CD4-positive, alpha-beta T cell treated with Interferon alpha-2 for 1 hour (primary cell): ENCODE results near the gene TUBA1B.

Experiments used
- DNase-seq, 2 donors: peaks; one replicate each; pipeline ENCODE4 v3.0.0-alpha.2; 2020 to 2022

TUBA1B gene

DNA sequence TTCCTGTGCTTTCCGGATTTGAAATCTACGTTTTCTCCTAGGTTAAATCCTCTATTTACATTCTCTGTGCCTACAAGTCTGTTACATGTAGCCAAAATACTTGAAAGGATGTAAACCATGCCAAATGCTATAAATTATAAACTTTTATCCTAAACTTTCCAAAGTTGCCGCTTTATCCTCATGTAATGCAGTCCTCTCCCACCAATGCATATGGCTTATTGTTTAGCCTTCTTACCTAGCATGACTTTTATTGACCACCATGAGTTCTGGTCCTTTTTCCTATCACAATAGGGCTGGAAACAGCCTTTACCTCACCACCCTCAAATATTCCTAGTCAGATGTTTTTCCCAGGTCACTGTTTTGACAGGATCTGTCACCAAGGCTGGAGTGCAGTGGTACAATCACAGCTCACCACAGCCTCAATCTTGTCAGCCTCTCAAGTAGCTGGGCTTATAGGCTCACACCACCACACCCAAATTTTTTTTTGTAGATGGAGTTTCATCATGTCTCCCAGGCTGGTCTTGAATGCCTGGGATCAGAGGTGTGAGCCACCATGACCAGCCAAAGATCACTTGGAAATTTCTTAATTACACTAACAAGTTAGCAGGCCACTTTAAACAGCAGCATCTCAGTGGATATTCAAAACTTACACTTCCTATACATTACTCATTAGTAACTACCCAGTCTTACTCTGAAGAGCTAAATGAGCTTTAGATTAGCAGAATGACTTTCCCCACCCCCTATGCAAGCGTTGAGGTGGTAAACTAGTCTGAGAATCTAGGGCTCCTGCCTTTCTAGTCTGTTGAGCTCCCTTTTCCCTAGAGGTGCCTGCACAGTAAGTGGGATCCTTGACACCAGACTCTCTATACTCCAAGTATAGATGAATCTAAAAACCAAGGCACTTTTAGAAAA, 4.1 kb downstream of the TUBA1B start:
- no peak for DNase-seq

DNA sequence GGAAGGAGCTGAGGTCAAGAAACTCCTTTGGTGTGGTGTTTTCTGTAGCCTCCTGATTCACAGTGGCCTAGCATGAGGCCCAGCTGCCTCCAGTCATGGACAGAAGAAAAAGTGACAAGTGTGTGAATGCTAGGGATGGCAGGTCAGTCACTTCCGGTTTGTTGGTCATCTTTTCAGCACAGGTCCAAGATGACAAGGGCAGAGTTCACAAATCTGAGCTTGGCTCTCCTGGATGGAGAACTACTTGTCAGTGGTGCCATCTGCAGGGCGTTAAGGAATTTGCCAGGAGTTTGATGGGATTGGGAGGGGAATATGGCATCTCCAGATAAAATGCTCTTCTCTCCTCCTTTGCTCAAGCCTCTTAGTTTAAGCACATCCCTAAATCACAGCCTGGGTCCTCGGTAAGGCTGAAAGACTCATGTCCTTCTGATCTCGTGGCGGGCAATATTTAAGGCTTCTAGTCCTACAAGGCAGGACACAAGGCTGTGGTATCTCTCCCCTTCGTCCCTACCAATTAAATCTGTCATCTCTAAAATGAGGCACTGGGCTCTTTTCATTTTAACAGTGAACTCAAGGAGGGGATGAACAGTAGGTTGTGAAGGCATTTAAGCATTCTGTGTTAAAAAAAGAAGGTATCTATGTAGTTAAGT, 10.0 kb downstream of the TUBA1B start:
- DNase-seq = no peak

DNA sequence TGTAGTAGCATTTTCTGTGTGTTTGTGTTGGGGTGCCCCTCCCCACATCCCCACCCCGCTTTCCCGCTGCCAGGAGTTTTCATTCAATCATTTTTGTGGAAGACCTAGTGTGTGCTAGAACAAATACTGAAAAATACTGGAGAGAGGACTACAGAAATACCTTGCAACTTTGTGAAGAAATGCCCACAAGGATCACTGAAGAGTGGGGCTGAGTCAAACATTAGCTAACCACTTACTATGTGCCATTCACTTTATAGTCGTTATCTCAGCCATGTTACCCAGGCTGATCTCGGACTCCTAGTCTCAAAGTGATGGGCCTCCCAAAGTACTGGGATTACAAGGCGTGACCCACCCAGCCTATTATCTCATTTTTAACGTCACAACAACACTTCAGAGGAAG, 20.0 kb downstream of the TUBA1B start:
- no peak for DNase-seq

DNA sequence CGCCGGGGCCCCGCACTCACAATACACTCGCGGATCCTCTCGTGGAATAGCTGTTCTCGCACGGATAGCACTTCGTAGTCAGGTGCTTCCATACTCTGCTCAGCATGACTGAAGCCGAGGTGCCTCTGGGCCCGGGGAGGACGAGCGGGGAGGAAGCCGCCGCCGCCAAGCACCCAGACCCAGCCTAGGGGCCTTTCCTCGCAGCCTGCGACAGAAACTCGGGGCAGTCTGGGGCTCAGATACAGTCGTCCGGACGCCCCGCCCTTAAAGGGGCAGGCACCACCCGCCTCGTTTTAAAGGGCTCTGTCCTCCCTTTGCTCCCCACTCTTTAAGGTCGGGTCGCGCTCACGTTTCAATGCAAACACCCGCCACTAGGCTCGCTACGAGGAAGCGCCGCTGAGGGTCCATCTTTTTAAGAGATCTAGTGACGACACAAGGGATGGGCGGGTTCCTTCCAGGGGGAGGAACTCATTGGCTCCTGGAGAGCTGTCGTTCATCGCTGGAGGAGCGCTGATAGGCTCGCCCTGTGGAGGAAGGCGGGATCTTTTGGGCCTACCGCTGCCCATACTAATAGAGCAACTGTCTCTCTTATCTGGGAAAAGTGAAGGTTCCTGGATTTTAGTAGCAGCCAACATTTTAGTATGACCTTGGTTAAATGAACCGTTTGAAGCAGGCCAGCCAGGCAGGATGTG, 20.6 kb downstream of the TUBA1B start, which contains the start of gene LMBR1L:
Gene LMBR1L (minus strand): TSS at position 384 of the 692 bp plus-strand sequence. CDS start 292 bp downstream, at position 92.
- DNase-seq = peak; percentile 98

DNA sequence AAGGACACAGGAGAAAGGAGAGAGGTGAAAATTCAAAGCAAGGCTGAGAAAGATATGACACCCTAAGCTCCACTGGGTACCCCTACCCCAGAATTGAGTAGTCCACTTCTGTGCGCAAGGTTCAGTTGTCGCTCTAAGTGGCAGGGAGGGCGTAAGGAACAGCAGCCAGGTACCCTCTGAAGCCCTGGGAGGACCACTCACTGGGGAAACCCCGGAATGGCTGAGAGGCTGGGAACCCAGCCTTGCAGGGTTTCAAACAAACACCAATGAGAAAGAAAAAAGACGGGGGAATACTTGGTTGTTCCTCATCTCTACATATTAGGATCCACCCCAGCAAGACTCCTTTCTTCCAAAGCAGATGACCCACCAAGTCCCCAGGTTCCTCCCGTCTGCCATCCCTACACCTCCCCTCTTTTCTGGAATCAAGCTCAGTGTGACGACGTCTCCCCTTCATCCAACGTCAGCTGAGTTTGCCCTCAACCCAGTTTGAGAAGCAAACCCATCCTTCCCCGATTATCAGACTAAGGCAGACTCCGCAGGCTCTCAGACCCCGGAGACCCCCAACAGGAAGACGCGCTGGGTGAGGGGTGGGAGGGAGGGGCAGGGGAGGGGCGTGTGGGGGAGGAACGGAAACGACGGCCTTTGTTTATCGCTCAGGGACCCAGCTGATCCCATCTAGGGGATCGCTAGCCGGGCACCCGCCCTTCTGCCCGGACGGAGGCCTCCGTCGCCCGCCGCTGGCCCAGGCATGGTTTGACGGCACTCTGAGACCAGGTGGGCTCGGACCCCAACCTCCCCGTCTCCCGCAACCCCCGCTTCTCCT, 21.3 kb downstream of the TUBA1B start:
- DNase-seq = peak in 1 of 2 donors; percentile 35

DNA sequence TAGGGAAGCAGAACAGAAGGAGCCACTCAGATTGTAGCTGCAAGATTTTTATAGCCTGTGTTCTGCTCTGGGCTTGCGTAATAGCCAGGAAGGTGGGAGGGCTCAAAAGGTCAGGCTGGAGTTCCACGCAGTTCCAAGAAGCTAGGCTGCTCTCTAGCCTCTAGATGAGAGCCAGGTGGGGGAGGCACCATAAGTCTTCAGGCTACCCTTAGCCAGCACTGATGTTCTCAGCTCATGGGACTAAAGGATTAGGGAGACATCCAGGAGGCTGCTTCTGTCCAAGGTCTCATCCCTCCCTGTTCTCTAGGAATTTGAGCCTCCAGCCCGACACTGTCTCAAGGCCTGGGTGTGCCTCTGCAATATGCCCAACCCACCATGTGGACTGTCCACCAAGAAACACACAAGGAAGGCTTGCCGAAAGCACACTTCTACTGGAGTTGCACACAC, 22.2 kb downstream of the TUBA1B start:
- peak in 1 of 2 donors; percentile 21 for DNase-seq

DNA sequence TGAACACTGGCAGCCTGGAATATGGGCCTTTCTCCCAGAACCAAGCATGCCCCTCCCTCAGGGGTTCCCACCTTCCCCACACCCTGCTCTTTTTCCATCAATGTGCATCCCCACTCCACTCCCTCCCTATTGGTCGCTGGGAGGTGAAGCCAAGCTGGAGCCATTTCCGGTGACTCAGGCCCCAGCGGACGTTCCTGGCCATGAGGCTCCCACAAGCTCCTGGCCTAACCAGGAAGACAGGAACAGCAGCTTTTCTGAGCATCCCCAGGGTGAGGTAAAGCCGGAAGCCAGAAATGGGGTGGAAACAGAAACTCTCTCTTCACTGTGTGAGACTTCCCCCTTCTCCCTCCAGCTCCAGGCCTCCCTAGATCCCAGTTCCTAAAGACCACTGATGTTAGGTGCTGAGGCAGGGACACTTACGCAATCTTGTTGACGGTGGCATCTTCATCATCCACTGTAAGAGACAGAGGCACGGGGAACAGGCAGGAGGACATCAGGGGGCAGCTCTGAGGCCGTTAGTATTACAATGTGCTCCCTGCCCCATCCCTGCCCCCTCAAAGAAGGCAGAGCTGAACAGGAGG, 25.6 kb downstream of the TUBA1B start:
- DNase-seq = no peak

DNA sequence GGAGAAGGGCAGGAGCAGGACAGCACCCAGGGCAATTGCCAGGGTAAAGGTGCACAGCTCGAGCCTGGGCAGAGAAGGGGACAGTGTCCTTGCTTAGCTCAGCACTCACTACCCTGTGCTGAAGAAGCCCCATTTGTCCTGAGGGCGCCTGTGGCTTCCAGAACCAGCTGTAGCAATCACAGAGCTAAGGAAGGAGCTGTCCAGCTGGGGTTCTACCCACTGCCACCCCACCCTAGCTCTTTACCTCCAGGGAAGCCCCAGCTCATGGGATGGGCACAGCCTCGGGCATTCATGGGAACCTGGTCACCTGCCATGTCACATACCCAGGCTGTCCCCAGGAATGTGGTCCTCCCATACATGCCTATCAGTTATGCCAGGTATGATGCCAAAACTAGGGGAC, 26.4 kb downstream of the TUBA1B start:
- DNase-seq = no peak

DNA sequence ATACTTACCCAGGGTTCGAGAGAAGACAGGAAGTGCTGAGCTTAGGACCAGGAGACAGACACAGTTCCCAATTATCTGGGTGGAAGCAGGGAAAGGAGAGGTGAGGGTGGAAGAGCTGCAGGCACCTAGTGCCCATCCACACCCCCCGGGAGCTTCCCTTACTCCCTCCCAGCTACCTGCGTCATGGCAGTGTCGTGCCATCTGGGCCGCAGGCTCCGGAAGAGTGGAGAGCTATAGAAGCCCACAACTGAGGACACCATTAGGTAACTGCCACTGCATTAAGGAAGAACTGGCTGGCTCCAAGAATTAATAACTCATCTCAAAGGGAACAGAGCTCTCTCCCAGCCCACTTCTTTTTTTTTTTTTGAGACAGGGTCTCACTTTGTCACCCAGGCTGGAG, 30.8 kb downstream of the TUBA1B start:
- no peak for DNase-seq

DNA sequence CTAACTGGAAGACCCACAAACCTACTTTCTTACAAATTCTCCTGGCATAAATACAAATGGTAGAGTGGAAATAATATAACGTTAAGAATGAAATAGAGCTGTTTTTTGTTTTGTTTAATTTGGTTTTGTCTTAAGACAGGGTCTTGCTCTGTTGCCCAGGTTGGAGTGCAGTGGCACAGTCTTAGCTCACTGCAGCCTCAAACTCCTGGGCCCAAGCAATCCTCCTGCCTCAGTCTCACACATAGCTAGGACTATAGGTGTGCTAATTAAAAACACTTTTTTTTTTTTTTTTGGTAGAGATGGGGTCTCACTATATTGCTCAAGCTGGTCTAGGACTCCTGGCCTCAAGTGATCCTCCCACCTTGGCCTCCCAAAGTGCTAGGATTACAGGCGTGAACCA, 32.5 kb downstream of the TUBA1B start:
- DNase-seq = no peak

DNA sequence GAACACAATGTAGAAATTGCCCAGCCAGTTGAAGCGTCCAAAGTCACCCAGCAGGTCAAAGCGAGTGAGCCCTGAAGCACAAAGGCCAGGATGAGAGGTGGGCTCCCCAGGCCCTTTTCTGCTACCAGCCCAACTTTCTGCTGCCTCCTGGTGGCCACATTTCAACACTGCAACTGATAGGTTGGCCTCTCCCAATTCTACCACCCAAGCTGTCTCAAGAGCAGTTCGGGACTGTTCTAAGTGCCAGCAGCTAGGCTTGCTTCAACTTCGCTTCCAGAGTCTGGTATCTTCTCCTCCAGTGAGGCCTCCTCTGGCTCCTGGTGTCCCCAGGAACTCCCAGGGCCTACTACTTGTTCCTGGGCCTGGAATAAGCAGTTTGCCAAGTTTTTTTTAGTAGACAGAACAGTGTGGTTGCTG, 33.2 kb downstream of the TUBA1B start:
- peak; percentile 56 to 75 for DNase-seq

DNA sequence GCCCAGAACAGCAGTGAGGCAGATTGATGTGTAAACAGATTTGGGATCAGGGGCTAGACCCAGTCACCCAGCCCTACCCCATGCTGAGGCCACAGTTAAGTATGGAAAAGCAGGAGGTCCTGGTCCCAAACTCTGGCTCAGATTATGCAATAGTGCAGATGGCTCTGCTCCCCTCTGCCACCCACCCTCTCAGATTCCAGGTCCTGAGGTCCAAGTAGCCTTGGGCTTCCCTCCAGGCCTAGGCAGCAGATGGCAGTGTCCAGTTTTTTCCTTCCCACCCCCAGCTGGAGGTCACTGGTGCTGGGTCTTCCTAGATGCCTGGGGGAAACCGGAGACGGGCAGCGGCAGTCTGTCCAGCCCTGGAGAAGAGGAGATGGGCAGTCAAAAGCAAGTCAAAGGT, 33.8 kb downstream of the TUBA1B start:
- no peak for DNase-seq

DNA sequence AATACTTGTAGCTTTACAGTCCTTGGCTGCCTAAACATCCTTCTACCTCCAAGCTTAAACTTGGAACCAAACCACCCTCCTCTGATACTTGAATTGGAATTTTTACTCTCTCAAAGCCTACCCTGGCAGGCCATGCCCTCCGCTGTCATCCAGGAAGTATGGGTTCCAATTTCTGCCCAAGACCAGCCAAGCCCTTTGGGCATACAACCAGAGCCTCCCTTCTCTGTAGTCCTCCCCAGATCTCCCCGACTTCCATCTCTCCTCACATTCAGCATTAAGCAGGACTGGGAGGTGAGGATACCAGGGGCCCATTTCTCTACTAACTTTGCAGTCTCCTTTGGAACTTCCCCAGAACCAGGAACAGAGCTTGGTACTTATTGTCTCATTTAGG, 36.2 kb downstream of the TUBA1B start:
- no peak for DNase-seq

DNA sequence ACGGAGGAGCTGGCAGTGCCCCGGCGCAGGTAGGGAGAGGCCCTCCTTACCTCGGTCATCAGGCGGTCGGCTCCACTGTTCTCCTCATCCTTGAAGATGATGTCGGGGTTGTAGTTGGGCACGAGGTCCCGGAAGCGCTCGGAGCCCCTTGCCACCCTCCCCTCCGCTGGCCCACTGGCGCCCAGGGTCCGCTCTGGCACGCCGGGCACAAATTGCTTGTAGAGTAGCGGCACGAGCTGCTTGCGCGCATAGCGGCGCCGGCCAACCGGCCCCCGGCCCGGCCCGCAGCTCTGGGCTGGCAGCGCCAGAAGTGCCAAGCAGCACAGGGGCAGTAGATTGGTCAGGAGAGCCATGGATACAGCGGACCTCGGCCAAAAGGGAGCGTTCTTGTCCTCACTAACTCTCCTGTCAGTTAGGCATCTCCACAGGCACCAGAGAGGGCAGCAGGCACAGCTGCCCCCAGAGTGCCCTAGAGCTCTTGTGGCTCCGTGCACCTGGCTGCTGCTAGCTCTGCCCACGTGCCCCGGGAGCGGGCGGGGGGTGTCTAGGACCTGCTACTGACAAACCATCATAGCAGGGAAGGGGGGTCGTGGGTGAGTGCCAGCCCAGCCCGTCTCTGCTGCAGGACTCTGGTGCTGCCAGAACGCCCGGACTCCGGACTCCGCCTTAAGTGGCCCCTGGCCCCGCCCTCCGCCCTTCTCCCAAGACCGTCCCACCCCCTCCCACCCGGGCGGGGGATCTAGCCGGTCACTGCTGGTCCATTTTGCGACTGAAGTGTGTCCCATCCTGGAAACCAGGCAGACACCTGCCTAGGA, 36.8 kb downstream of the TUBA1B start, which contains the start of gene DHH:
Gene DHH (minus strand): TSS at position 642 of the 815 bp plus-strand sequence. CDS start 289 bp downstream, at position 353.
- no peak for DNase-seq

DNA sequence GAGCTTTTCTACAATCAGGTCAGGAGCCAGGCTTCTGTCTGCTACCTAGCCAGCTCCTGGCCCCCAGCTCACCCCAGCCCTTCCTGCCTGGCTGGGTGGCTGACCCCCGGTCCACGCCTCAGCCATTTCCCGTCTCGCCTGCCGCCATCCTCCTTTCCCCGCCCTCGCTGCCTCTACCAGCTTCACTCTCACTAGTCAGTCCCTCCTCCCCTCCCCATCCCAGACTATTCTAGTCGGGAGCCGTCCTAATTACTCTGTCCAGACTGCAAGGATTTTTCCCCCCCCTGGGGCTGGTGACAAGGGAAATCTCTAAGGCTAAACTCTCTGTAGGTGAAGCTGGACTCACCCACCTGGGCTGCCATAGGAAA, 37.4 kb downstream of the TUBA1B start:
- DNase-seq = no peak

DNA sequence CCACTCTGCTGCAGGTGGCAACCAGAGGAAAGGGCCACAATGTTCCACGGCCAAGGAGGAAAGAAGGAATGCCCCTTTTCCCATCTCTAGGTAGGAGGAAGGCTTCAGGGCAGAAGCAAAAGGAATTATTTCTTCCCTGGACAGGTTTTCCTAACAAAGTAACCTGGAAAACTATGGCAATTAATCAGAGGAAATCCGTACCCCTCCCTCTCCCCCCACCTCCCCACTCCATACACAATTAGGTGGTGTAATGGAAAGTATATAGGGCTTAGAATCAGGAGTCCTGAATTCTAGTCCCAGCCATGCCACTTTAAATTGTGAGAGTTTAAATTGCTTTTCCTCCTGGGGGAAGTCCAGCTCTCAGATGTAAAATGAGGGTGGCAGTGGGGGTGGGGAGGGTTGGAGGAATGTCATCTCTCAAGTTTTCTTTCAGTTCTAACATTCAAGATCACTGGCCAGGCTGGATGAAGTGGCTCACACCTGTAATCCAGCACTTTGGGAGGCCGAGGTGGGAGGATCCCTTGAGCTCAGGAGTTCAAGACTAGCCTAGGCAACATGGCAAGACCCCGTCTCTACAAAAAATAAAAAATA, 38.3 kb downstream of the TUBA1B start:
- DNase-seq = no peak

DNA sequence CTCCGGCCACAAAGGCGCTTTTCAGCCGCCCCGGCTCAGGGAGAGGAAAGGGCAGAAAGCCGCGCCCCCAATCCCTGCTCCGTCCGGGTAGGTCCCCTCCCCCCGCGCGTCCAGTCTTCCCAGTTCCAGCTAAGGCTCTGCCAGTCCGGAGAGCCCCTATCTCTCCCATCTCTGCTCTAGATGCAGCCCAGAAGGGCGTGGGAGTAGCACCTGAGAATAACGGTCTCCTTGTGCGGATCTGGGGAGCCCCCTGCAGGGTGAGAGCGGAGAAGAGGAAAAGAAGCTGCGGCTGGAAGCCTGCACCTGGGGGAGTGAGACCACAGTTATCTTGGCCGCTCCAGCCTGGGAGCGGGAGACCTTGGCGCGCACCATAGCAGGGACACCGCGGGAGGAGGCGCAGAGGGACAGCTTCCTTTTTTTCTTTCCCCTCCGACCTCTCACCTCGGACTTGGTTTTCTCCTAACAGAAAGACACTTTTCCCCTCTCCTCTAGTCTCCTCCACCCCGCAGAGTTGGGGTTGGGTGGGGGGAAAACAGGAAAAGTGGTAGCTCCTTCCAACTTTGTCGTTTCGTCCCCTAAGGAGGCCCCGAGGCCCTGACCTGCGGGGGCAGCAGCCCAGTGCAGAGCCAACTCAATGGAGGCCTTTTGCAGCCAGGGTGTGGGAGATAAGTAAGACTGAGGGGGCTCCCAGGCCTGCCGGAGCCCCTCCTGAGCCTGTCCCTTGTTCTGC, 38.9 kb downstream of the TUBA1B start:
- DNase-seq = peak; percentile 54 to 64

DNA sequence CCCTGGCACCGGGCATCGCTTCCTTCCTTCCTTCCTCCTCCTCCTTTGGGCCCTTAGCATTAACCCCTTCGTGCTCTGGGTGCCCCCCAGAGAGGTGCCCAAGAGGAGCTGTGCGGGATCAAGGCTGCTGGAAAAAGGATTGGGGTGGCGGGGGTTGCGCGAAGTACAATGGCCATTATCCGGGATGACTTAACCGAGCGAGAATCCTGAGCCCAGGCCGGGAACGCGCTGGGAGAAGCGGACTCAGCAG, 39.4 kb downstream of the TUBA1B start:
- no peak for DNase-seq

DNA sequence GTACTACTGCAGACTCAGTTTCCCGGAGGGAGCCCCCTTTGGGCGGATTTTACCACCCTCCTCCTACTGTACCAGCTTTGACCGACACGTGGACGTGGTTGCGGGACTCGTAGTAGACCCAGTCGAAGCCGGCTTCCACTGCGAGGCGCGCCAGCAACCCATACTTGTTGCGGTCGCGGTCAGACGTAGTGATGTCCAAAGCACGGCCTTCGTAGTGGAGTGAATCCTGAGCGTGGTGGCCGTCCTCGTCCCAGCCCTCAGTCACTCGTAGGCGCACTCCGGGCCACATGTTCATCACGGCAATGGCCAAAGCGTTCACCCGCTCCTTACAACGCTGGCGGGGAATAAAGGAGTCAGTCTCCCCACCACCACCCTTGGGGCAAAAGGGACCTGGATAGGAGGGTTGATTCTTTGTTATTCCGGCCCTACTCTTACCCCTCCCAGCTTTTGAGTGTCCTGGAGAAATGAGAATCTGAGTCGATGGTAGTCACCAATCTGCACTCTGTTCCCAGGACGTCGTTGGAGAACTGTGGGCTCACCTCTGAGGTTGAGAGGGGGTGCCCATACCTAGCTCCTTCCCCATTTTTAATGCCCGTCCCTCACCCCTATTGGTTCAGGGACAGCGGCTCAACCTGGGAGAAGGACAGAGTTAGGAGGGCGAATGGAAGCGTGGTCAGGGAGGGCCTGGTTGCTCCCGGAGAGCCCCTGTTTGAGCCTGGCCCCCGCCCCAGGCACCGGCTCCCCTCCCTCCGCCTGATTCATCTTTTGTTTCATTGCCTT, 39.9 kb downstream of the TUBA1B start:
- no peak for DNase-seq
